Memory B cell (primary cell): ENCODE results near the gene RXRG.

Experiments
- ATAC-seq: fragments of 150-1000 bp; cut with Tn5 transposase; 2 replicates; pipeline ENCODE4 v1.10.0; 2021; ENCODE audit warnings: low read depth, mild to moderate bottlenecking, moderate library complexity
- DNase-seq, 2 donors: peaks; one replicate each; pipeline ENCODE4 v3.0.0; 2022; ENCODE audit warnings: low spot score in 2 of 2
- H3K27ac Mint-ChIP-seq: one replicate; pipeline ENCODE4 v1.8.0; 2022; ENCODE audit warnings: mild to moderate bottlenecking, moderate library complexity, mixed read lengths
- H3K27me3 Mint-ChIP-seq: one replicate; pipeline ENCODE4 v1.8.0; 2022; ENCODE audit warnings: mixed read lengths
- H3K36me3 Mint-ChIP-seq: one replicate; pipeline ENCODE4 v1.8.0; 2022; ENCODE audit warnings: mild to moderate bottlenecking, mixed read lengths
- H3K4me1 Mint-ChIP-seq: one replicate; pipeline ENCODE4 v1.8.0; 2022; ENCODE audit warnings: mixed read lengths
- H3K4me3 Mint-ChIP-seq: one replicate; pipeline ENCODE4 v1.8.0; 2022; ENCODE audit warnings: mild to moderate bottlenecking, moderate library complexity, mixed read lengths
- H3K9me3 Mint-ChIP-seq: one replicate; pipeline ENCODE4 v1.8.0; 2022; ENCODE audit warnings: mixed read lengths

Gene RXRG

GRCh38 chr1:165444897-165445370 is at the start of gene RXRG:
Gene RXRG, minus strand, starts transcription at chr1:165445126. Its CDS starts 233 bp downstream, at chr1:165444893.
- H3K4me1 Mint-ChIP-seq: no peaks in the 10 kb centered on the region
- H3K27me3 Mint-ChIP-seq: peaks cover 28% of the 10 kb centered on the region
- no peak for ATAC-seq
- no peak within 1 kb of the TSS for H3K27ac Mint-ChIP-seq
- DNase-seq: no peak
- no peaks in the 10 kb centered on the region for H3K36me3 Mint-ChIP-seq
- H3K9me3 Mint-ChIP-seq: peaks cover 2% of the 10 kb centered on the region
- H3K4me3 Mint-ChIP-seq: no peak within 1 kb of the TSS

- Mint-ChIP-seq H3K27me3 (peaks cover 5% of the 10 kb centered on the region), H3K27ac (no peak overlapping the region), H3K36me3 (no peaks in the 10 kb centered on the region), H3K4me1 (no peaks in the 10 kb centered on the region), H3K9me3 (no peaks in the 10 kb centered on the region), H3K4me3 (no peak overlapping the region)
- ATAC-seq (no peak), DNase-seq (no peak)
Measured at GRCh38 chr1:165492845-165493373, 48.0 kb upstream of the RXRG start.

- no peak for ATAC-seq
- no peaks in the 10 kb centered on the region for H3K36me3 Mint-ChIP-seq
- no peaks in the 10 kb centered on the region for H3K4me1 Mint-ChIP-seq
Measured at GRCh38 chr1:165490175-165490574, 45.2 kb upstream of the RXRG start.

GRCh38 chr1:165487921-165488320 is 43.0 kb upstream of the RXRG start:
- Mint-ChIP-seq H3K4me3 (no peak overlapping the region), H3K27me3 (peaks cover 8% of the 10 kb centered on the region), H3K36me3 (no peaks in the 10 kb centered on the region), H3K27ac (no peak overlapping the region), H3K4me1 (no peaks in the 10 kb centered on the region), H3K9me3 (no peaks in the 10 kb centered on the region)
- DNase-seq (no peak), ATAC-seq (no peak)

More at GRCh38 chr1:165490175-165490574, 45.2 kb upstream of the RXRG start:
- Mint-ChIP-seq H3K4me3 (no peak overlapping the region), H3K27me3 (peaks cover 6% of the 10 kb centered on the region), H3K27ac (no peak overlapping the region), H3K9me3 (no peaks in the 10 kb centered on the region)
- DNase-seq: no peak

GRCh38 chr1:165486663-165487062 is 41.7 kb upstream of the RXRG start:
- Mint-ChIP-seq H3K4me1 (peaks cover 3% of the 10 kb centered on the region), H3K4me3 (no peak overlapping the region), H3K9me3 (no peaks in the 10 kb centered on the region), H3K27me3 (peaks cover 11% of the 10 kb centered on the region), H3K27ac (no peak overlapping the region), H3K36me3 (no peaks in the 10 kb centered on the region)
- DNase-seq: no peak
- ATAC-seq: no peak

GRCh38 chr1:165485716-165486115 is 40.8 kb upstream of the RXRG start:
- H3K4me1 Mint-ChIP-seq: peaks cover 3% of the 10 kb centered on the region
- H3K9me3 Mint-ChIP-seq: no peaks in the 10 kb centered on the region
- no peaks in the 10 kb centered on the region for H3K36me3 Mint-ChIP-seq
- H3K4me3 Mint-ChIP-seq: no peak overlapping the region
- DNase-seq (no peak), ATAC-seq (no peak)
- peaks cover 12% of the 10 kb centered on the region for H3K27me3 Mint-ChIP-seq
- no peak overlapping the region for H3K27ac Mint-ChIP-seq

- Mint-ChIP-seq H3K9me3 (no peaks in the 10 kb centered on the region), H3K36me3 (no peaks in the 10 kb centered on the region), H3K27ac (no peak overlapping the region), H3K4me3 (no peak overlapping the region), H3K27me3 (peaks cover 14% of the 10 kb centered on the region), H3K4me1 (peaks cover 3% of the 10 kb centered on the region)
- no peak for DNase-seq
- no peak for ATAC-seq
Measured at GRCh38 chr1:165484532-165484931, 39.6 kb upstream of the RXRG start.

- DNase-seq: no peak
- Mint-ChIP-seq H3K4me3 (no peak overlapping the region), H3K27me3 (peaks cover 14% of the 10 kb centered on the region), H3K9me3 (no peaks in the 10 kb centered on the region), H3K4me1 (peaks cover 3% of the 10 kb centered on the region), H3K27ac (no peak overlapping the region), H3K36me3 (no peaks in the 10 kb centered on the region)
- ATAC-seq: no peak
Measured at GRCh38 chr1:165483412-165483811, 38.5 kb upstream of the RXRG start.

- H3K27me3 Mint-ChIP-seq: peaks cover 17% of the 10 kb centered on the region
- no peaks in the 10 kb centered on the region for H3K36me3 Mint-ChIP-seq
- H3K27ac Mint-ChIP-seq: no peak overlapping the region
- H3K9me3 Mint-ChIP-seq: peaks cover 1% of the 10 kb centered on the region
- H3K4me1 Mint-ChIP-seq: peaks cover 3% of the 10 kb centered on the region
- DNase-seq: no peak
- no peak for ATAC-seq
- H3K4me3 Mint-ChIP-seq: no peak overlapping the region
Measured at GRCh38 chr1:165481820-165482532, 37.0 kb upstream of the RXRG start.

- no peak for ATAC-seq
- Mint-ChIP-seq H3K4me3 (no peak overlapping the region), H3K27ac (no peak overlapping the region), H3K4me1 (no peaks in the 10 kb centered on the region), H3K27me3 (peaks cover 10% of the 10 kb centered on the region), H3K9me3 (peaks cover 1% of the 10 kb centered on the region), H3K36me3 (no peaks in the 10 kb centered on the region)
- no peak for DNase-seq
Measured at GRCh38 chr1:165476776-165477175, 31.9 kb upstream of the RXRG start.

GRCh38 chr1:165474196-165474595 is 29.3 kb upstream of the RXRG start:
- no peaks in the 10 kb centered on the region for H3K36me3 Mint-ChIP-seq
- H3K4me3 Mint-ChIP-seq: no peak overlapping the region
- peaks cover 1% of the 10 kb centered on the region for H3K9me3 Mint-ChIP-seq
- H3K27ac Mint-ChIP-seq: no peak overlapping the region
- ATAC-seq (no peak), DNase-seq (no peak)
- peaks cover 16% of the 10 kb centered on the region for H3K27me3 Mint-ChIP-seq
- no peaks in the 10 kb centered on the region for H3K4me1 Mint-ChIP-seq

GRCh38 chr1:165473081-165473480 is 28.2 kb upstream of the RXRG start:
- H3K4me1 Mint-ChIP-seq: no peaks in the 10 kb centered on the region
- H3K27me3 Mint-ChIP-seq: peaks cover 13% of the 10 kb centered on the region
- no peaks in the 10 kb centered on the region for H3K36me3 Mint-ChIP-seq

GRCh38 chr1:165468726-165469249 is 23.9 kb upstream of the RXRG start:
- Mint-ChIP-seq H3K36me3 (no peaks in the 10 kb centered on the region), H3K4me1 (no peaks in the 10 kb centered on the region), H3K4me3 (no peak overlapping the region), H3K27ac (no peak overlapping the region), H3K27me3 (peaks cover 19% of the 10 kb centered on the region), H3K9me3 (no peaks in the 10 kb centered on the region)
- ATAC-seq: no peak
- no peak for DNase-seq

More at GRCh38 chr1:165473081-165473480, 28.2 kb upstream of the RXRG start:
- ATAC-seq (no peak), DNase-seq (no peak)
- peaks cover under 1% of the 10 kb centered on the region for H3K9me3 Mint-ChIP-seq
- no peak overlapping the region for H3K27ac Mint-ChIP-seq
- H3K4me3 Mint-ChIP-seq: no peak overlapping the region

GRCh38 chr1:165468253-165468652 is 23.3 kb upstream of the RXRG start:
- Mint-ChIP-seq H3K36me3 (no peaks in the 10 kb centered on the region), H3K9me3 (no peaks in the 10 kb centered on the region), H3K27me3 (peaks cover 19% of the 10 kb centered on the region), H3K27ac (no peak overlapping the region), H3K4me1 (no peaks in the 10 kb centered on the region), H3K4me3 (no peak overlapping the region)
- DNase-seq (no peak), ATAC-seq (no peak)
